Ramos (cell line): Measurements from ENCODE around the gene CADPS2.

ENCODE experiments used
- in situ Hi-C: fragments of 300-500 bp; cut with MboI; formaldehyde crosslinking; loops from one replicate; pipeline ENCODE4 v1.14.3; 2022; ENCODE audit warnings: low sequenced_read_pairs; ENCODE audit not compliant: unreplicated experiment

CADPS2 gene

DNA sequence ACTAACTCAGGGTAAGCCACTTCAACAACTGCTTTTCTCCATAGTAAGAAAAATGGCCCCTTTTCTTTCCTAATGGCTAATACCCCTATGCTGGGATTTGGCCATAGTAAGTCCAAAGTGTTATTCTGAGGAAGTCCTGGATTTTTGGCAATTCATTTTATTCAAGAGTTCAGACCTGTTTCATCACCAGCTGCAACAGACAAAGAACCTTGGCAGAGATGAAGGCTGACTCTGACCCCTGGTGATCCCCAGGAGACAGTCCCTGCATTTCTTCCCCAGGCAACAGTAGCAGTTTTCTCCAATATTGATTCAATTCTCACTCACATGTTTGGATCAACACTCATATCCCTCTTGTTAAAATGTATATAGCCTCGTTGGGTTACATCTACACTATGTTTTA lies 332.5 kb downstream of the CADPS2 start:
- in situ Hi-C loops: no loop called here

DNA sequence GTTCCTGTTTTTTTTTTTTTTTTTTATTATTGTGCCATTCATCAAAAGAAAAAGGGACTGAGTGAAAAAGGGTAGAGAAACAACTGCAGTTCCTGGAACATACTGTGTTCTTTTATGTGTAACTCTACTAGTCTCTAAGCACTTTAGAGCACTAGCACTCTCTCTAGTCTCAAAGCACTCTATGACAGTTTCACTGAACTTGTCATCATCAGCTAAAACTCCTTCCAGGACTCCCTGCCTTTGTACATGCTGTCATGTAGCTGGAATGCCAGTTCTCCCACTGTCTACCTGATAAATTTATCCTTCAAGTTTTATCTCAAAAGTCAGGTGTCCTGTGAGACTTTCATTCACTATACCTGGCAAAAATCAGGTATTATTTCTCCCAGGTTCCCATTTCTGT lies 333.5 kb downstream of the CADPS2 start:
- in situ Hi-C loops: no loop called here

DNA sequence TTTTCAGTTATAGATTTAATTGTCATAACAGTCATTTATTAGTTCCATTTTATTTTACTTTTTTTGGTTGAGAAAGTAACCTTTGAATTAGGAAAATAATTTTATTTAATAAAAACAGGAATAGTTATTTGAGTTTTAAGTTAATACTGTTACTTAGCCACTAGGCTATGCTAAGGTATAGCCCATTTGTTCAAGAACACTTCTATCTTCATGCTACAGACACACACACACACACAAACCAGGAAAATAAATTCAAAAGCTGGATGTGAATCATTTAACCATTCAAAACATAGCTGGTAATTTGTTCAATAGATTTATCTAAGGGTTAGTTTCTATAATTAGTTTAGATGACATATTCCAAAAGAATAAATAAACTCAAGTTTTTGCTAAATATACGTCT lies 335.7 kb downstream of the CADPS2 start:
- in situ Hi-C loops: no loop called here

DNA sequence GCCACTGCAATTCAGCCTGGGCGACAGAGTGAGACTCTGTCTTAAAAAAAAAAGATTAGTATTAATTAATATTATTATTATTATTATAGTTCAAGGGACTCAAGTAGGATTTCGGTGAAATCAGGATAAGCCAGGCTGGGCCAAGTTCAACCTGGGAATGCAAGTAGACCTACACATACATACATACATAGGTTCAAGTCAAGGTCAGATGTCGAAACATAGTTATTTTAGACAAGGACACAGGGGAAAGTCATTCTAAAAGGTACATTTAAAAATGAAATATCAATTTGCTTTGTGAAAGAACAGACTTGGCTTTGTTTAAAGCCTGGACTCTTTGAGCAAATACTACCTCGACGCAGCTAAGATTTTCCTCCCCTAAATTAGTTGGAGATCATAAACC lies 336.7 kb downstream of the CADPS2 start:
- in situ Hi-C loops: loop anchor here (25.0 kb wide), 1 partner anchor 462 kb away; no protein-coding TSS in a partner anchor

DNA sequence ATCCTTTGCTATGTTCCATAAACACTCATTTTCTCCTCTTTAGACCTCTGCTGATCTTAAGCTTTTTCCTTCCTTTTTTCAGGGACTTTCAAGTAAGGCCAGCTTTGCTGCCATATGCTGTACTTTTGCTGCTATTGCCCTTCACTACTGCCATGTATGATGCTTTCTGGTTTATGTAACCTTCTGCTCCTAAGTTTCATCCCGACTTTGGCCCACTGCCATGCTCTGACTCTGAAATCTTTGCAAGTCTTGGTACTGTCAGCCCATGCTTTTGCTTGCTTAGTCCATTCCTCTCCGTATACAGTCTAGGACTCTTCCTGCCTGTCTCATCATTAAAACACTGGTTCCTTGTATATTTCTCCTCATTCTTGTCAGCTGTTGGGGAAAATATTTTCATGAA lies 339.8 kb downstream of the CADPS2 start:
- in situ Hi-C loops: loop anchor here (25.0 kb wide), 1 partner anchor 459 kb away; no protein-coding TSS in a partner anchor

DNA sequence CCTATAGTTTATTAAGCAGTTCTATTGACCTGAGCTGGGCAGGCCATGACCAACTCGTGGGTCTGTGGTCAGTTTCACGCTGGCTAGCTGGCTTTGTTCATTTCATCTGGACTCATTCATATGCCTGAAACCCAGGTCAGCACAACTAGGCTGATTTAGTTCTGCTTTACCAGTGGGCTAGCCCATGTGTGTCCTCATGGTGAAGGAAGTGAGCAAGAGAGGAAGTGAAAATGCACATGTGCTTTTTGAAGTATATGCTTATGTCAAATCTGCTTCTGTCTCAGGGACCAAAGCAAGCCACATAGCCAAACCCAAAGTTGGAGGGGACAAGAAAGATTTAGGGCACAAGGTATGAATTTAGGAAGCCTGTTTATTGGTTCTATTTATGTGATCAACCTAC lies 341.8 kb downstream of the CADPS2 start:
- in situ Hi-C loops: loop anchor here (25.0 kb wide), 1 partner anchor 457 kb away; no protein-coding TSS in a partner anchor

DNA sequence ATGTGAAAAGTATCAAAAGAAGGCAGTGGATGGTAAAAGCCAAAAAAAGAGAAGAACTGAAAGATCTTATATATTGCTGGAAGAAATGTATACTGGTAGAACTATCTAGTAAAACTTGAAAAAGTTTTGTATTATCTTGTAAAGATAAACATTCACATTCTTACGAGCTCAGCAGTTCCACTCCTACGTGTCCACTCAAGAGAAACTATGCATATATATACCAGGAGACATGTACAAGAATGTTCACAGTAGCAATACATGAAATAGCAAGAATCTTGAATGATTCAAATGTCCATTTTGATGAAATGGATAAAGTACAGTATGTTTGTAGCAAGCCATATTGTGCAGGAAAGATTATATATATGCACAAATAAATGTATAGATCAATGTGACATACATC lies 342.4 kb downstream of the CADPS2 start:
- in situ Hi-C loops: loop anchor here (25.0 kb wide), 1 partner anchor 457 kb away; no protein-coding TSS in a partner anchor

DNA sequence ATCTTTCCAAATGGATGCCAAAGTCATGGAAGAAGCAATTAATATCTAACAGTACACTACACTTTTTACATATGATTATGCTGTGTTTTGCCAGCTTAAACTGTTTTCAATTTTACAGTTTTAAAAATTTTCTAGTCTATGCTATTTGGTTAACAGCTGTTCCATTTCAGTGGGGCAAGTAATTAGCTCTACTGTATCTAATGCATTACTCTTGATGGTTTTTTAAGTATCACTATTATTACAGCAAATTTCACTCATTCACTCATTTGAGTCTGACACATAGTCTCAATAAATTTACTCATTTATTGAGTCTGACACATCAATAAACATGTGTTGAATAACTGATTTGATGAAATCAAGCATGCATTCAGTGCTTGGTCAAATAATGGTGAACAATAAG lies 343.1 kb downstream of the CADPS2 start:
- in situ Hi-C loops: loop anchor here (25.0 kb wide), 1 partner anchor 456 kb away; no protein-coding TSS in a partner anchor

DNA sequence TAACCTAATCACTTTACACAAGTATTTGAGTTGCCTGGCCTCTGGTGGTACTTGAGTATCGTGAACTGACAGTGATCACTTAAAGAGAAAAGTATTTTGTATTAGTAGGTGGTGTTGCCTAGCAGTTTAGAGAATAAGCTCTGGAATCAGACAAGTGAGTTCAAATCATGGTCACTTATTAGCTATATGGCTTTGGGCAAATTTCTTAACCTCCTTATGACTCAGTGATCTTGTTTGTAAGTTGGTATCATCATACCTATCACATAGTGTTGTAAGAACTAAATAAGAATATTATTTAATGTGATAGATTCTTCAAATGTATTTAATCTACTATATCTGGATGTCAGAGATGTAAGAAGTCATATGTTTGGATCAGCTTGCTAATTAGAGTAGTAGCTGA lies 351.2 kb downstream of the CADPS2 start:
- in situ Hi-C loops: loop anchor here (10.0 to 25.0 kb wide), 2 partner anchors 320 to 448 kb away; no protein-coding TSS in a partner anchor

DNA sequence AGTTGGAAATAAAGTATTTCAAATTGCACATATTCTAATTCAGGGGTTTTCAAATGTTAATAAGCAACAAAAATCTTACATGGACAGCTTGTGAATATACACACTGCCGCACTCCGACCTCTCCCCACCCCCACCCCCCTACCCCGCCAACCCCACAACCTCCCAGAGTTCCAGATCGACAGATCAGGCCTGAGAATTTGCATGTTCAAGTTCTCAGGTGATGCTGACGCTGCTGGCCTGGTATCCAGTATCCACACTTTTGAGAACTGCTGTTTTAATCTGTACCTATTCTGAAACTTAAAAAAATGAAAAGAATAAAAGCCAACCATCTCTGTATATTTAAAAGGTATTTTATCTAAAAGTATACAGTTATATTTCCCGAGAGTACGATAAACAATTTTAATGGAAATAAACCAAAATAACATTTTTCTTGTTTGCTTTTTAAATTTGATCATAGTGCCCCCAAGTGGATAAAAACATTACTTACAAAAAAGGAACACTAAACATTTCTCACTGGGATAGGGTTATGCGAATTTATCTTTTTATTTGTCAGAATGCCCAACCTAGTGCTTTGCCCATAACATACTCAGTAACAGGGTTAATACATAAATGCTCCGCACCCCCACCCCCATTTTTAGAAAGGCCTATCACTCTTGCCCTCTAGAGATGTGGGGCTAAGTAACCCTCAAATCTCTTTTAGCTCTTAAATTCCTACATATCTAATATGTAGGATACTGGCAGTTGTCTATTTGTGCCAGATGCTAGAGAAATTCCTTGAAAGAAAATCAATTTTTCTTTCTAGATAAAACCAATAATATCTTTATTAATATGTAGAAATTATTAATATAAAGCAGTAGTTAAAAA lies 353.6 kb downstream of the CADPS2 start:
- in situ Hi-C loops: loop anchor here (10.0 to 25.0 kb wide), 2 partner anchors 318 to 445 kb away; no protein-coding TSS in a partner anchor

DNA sequence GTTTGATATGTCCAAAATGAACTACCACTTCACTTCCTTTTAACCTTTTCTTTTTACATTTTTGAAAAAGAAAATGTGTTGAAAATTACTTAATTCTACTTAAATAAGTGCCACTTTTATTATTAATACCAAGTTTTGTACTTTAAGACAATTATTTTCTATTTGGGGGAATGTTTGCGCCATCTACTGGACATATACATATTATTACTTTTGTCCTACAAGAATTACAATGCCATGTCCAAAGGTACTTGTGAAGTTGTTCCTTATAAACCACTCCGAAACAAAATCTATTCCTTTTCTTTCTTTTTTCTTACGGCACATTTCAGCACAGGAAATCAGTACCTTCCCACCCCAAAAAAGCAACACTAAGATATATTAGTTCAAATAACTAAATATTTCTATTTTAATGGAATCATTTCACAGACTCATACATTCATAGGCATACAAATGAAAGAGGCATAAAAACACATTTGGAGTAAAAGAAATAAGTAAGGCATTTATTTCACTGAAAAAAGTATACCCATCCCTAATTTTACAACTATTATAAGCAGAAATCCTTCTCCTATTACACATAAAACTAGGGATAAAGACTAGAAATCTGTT lies 357.3 kb downstream of the CADPS2 start:
- in situ Hi-C loops: loop anchor here (25.0 kb wide), 1 partner anchor 442 kb away; no protein-coding TSS in a partner anchor

DNA sequence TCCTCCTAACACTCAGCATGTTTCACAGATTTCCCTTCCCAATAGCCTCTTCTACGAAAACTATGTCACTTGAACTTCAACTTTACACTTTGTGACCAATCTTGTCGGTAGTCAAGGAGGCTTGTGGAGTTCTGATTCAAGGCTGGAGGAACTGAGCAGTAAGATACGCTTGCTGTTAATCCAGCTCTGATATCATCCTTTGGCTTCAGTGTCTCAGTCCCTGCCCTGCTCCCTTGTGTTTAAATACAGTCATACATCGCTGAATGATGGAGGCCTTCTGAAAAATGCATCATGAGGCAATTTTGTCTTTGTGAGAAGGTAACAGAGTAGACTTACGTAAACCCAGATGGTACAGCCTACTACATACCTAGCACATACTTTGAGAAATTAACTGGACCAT lies 360.9 kb downstream of the CADPS2 start:
- in situ Hi-C loops: loop anchor here (25.0 kb wide), 1 partner anchor 438 kb away; no protein-coding TSS in a partner anchor

DNA sequence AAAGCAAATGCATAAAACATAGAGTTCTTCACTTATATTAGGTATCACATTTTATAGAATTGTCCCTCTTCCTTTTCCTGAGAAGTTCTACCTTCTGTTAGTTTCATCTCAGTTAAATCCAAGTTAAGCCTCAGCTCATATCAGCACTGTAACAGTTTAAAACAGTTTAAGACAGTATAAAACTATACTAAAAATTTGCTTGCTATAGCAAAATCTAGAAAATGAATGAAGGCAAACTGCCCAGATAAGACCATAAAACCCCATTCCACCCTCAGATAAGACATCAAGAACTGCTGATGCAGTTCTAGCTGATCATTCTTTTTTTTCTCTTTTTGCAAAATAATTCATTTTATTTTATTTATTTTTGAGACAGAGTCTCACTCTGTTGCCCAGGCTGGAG lies 364.5 kb downstream of the CADPS2 start:
- in situ Hi-C loops: no loop called here

DNA sequence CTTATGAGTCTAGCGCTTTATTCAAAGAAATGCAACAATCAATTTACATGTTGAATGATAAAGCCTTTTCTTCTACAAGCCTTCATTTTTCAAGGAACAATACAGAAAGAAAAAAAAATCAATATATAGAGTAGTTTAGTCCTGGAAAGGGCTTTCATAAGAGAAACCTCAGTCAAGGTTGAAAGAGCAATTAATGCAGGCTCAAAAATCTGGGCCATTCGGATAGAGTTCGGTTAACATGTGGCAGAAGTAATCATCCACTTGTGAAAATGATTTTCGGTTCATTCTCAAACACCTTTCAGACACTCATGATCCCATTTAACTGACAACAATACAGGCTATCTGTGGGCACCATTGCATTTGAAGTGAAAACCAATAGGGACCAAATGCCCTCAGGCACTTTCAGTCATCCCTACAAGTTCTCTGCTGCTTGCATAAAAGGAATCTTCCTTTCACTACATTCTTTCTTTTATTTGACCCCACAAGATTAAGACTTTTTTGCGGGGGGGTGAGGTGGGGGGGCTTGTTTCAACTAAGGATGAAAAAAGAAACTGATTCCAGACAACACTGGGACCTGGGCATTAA lies 365.2 kb downstream of the CADPS2 start:
- in situ Hi-C loops: no loop called here

DNA sequence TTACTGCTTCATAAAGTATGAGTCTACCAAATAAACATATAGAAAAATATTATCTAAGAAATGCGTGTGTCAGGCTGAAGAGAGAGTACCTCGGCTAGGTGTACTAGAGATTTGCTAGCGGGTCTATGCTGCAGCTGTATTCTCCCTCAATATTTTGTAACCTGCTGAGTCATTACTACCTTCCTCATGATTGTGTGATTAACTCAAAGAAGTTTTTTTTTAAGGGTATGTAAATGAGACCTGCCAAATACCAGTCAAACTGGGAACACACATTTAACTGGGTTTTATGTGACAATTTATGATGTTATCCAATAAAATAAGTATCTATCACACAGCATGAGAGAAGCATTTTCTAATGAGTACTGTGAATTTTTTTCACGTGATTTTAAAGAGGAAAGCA lies 367.8 kb downstream of the CADPS2 start:
- in situ Hi-C loops: no loop called here

DNA sequence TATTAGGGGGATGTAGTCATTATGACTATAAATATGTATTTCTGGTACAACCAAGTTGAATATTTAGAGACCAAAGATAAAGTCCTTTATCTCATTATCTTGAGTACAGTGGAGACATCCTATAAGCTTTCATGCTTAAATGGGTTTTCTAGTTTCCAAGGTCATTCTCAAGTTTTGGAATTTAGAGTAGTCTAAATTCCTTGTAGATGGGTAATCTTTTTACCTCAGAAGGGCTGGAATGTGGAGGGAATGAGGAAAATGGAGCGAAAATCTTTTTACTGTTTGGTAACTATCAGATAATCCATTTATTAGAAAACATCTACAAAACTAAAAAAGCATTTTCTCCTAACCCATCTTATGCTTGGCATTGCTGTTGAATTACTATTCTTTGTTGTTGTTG lies 368.7 kb downstream of the CADPS2 start:
- in situ Hi-C loops: no loop called here

DNA sequence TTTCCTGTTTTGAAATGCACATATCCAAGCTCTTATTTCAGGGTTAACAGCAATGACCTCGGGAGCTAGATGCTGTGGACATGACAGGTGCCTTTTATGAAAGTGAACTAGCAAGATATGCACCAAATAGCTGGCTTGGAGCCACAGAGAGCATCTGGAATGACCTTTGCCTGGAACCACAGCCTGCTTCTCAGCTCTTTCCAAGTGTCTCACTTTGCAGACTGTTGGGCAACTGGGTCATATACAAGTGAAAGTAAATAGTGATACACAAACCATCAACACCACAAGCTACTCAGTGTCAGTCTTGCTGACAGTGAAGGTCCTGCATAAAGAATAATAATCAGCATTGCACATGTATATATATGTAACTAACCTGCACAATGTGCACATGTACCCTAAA lies 370.9 kb downstream of the CADPS2 start:
- in situ Hi-C loops: no loop called here

DNA sequence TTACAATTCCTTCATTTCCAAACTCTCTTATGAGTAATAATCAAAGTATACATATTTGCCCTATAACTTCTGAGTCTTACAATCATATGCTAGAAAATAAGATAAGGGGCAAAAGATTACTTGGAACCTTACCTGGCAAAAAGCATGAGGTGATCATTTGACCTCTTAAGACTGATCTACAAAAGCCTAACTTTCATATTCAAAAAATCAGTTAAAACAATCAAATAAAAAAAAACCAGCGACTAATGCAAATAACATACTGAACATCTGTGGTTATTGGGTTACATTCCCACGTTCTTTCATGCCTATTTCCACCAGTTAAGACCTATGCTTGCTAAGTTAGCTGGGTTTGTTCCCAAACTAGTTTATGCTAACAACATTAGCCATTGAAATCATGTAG lies 375.0 kb downstream of the CADPS2 start:
- in situ Hi-C loops: no loop called here

DNA sequence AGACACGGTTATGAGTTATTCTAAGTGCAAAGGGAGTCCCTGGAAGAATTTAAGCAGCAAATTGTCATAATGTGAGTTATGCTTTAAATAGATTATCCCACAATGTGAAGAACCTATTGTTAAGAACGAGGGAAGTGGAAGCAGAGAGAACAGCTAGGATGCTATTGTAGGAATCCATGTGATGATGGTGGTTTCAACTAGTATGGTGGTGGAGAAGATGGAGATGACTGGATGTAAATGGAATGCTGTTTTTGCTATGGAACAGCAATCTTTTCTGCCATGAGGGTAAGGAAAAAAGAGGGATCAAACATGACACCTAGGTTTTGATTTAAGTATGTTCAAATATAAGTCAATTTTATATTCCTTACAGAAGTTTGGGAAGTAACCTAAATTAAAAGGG lies 378.7 kb downstream of the CADPS2 start:
- in situ Hi-C loops: no loop called here

DNA sequence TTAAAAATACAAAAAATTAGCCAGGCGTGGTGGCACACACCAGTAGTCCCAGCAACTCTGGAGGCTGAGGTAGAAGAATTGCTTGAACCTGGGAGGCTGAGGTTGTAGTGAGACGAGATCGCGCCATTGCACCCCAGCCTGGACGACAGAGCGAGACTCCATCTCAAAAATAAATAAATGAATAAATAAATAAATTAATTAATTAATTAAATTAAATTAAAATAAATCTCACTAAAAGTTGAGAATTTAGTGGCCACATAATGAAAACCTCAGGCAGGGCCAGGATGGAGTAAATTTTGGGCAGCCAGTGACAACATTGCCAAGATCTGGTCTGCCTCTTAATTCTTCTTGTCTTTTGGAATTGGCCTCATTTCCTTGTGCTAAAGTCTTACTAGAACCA lies 394.3 kb downstream of the CADPS2 start:
- in situ Hi-C loops: no loop called here

DNA sequence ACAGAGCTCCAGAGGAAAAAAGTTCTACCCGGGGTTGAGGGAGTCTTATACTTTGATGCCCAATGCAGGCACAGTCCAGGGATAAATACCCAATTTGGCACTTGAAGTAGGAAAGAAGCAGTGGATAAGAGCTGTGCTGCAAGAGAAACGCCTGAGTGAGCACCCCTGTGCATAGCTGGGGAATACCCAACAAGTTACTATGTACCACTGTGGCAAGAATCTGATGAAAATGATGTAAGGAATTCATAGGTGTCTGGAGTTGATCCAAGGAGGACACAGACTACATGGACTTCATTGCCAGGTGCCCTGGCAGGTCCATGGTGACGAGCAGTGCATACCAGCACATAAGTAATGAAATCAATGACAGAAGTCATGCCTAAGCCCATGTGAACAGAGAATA lies 398.0 kb downstream of the CADPS2 start:
- in situ Hi-C loops: no loop called here
